Karpas-422 (cell line): ENCODE results near the gene WAC. TPM values are rescaled to one million over a fixed set of nuclear protein-coding genes. Genes with fewer than 3 reads are reported as not detected.

Experiments
- DNase-seq: peaks from one replicate; pipeline ENCODE4 v3.0.0-alpha.2; 2015
- H2AFZ ChIP-seq: fragments of 200-600 bp; sonication (generic); 2 replicates; pipeline ENCODE4 v1.6.1; 2014; ENCODE audit warnings: antibody characterized with exemption, low read length, mixed read lengths
- H3K27ac ChIP-seq: fragments of 200-600 bp; sonication (generic); 2 replicates; pipeline ENCODE4 v1.5.1; 2014; ENCODE audit warnings: mild to moderate bottlenecking, low read length, moderate library complexity
- H3K27me3 ChIP-seq: fragments of 200-600 bp; sonication (generic); 2 replicates; pipeline ENCODE4 v1.6.1; 2014; ENCODE audit warnings: low read length, mixed read lengths
- H3K36me3 ChIP-seq: fragments of 200-600 bp; sonication (generic); 2 replicates; pipeline ENCODE4 v1.6.1; 2014; ENCODE audit warnings: low read length, mixed read lengths; ENCODE audit not compliant: insufficient read depth
- H3K4me1 ChIP-seq: fragments of 200-600 bp; sonication (generic); 2 replicates; pipeline ENCODE4 v1.6.1; 2014; ENCODE audit warnings: mild to moderate bottlenecking, low read length, mixed read lengths
- H3K4me2 ChIP-seq: fragments of 200-600 bp; sonication (generic); 2 replicates; pipeline ENCODE4 v1.6.1; 2014; ENCODE audit warnings: low read length, low read depth, mild to moderate bottlenecking; ENCODE audit not compliant: poor library complexity, severe bottlenecking
- H3K4me3 ChIP-seq: fragments of 200-600 bp; sonication (generic); 2 replicates; pipeline ENCODE4 v1.5.1; 2014; ENCODE audit warnings: mild to moderate bottlenecking, antibody characterized with exemption, low read length, mixed read lengths
- H3K79me2 ChIP-seq: fragments of 200-600 bp; sonication (generic); 2 replicates; pipeline ENCODE4 v1.6.1; 2014; ENCODE audit warnings: mild to moderate bottlenecking, low read length, mixed read lengths
- H3K9ac ChIP-seq: fragments of 200-600 bp; sonication (generic); 2 replicates; pipeline ENCODE4 v1.6.0; 2014; ENCODE audit warnings: low read length
- H3K9me2 ChIP-seq: fragments of 200-600 bp; sonication (generic), shearing (Covaris generic); replicated peaks from 2 replicates; pipeline ENCODE4 v1.6.0; 2014; ENCODE audit warnings: mild to moderate bottlenecking, low read length, moderate library complexity; ENCODE audit not compliant: insufficient read depth
- H3K9me3 ChIP-seq: fragments of 300-700, 200-600 bp; sonication (generic); 2 replicates; pipeline ENCODE4 v1.6.1; 2014; ENCODE audit warnings: low read length, mixed read lengths
- H4K20me1 ChIP-seq: fragments of 200-600 bp; sonication (generic); 2 replicates; pipeline ENCODE4 v1.6.1; 2014; ENCODE audit warnings: mild to moderate bottlenecking, antibody characterized with exemption, low read length, low read depth; ENCODE audit not compliant: insufficient read depth
- total RNA-seq: library from RNA; depleted of rRNA; stranded (reverse); fragments of >200 nt; shearing (Covaris generic); gene quantifications from 2 replicates; pipeline ENCODE4 v1.2.3, GENCODE V29; 2014; ENCODE audit warnings: low replicate concordance

The WAC gene
- total RNA-seq, 1 experiment from 2014 or later: 156 TPM

DNA sequence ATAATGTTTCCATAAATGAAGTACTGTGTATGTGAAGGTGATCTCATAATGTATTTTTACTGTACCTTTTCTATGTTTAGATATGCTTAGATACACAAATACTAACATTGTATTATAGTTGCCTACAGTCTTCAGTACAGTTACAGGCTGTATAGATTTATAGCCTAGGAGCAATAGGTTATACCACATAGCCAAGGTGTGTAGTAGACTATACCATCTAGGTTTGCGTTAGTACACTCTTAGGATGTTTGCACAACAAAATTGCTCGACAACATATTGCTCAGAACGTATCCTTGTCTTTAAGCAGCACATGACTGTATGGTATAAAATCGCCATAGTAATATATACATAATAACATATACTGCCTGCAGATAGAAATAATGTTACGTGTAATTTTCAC lies 42.9 kb downstream of the WAC start:
- peaks cover 100% of the 10 kb centered on the region for H3K79me2 ChIP-seq
- peaks cover 43% of the 10 kb centered on the region; the same call in 1 of the 2 replicates for H3K36me3 ChIP-seq
- no peak overlapping the region for H3K4me3 ChIP-seq
- H3K27ac ChIP-seq: no peak overlapping the region
- no peak overlapping the region for H2AFZ ChIP-seq
- H3K9ac ChIP-seq: no peak overlapping the region
- H3K9me3 ChIP-seq: no peaks in the 10 kb centered on the region
- H3K4me1 ChIP-seq: peaks cover 30% of the 10 kb centered on the region
- H3K9me2 ChIP-seq: no peaks in the 10 kb centered on the region
- no peak for DNase-seq
- H4K20me1 ChIP-seq: peaks cover 78% of the 10 kb centered on the region
- no peaks in the 10 kb centered on the region for H3K27me3 ChIP-seq
- no peak overlapping the region for H3K4me2 ChIP-seq

DNA sequence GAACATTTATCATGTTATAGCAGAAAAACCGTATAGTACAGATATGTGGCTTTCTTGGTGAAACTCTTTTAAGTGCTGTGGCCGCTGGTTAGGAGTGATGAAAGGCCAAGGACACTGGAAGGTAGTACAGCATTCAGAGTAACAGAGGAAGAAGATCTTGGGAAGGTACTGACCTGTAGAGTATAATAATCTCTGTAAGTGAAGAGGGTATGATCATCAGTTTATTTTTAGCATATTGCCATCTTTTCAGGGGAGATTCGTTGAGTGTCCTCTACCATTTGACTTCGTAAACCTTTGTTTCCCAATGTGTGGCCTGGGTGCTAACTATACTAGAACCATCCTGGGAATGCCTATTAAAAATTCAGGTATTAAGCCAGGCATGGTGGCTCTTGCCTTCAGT lies 44.6 kb downstream of the WAC start:
- Histone ChIP-seq H3K9ac (no peak overlapping the region), H3K27me3 (no peaks in the 10 kb centered on the region), H3K9me3 (no peaks in the 10 kb centered on the region), H3K27ac (no peak overlapping the region), H3K4me1 (peaks cover 25% of the 10 kb centered on the region), H4K20me1 (peaks cover 72% of the 10 kb centered on the region), H3K36me3 (peaks cover 40% of the 10 kb centered on the region; the same call in 1 of the 2 replicates), H3K9me2 (no peaks in the 10 kb centered on the region), H3K4me2 (no peak overlapping the region), H2AFZ (no peak overlapping the region), H3K4me3 (no peak overlapping the region), H3K79me2 (peaks cover 100% of the 10 kb centered on the region)
- no peak for DNase-seq

DNA sequence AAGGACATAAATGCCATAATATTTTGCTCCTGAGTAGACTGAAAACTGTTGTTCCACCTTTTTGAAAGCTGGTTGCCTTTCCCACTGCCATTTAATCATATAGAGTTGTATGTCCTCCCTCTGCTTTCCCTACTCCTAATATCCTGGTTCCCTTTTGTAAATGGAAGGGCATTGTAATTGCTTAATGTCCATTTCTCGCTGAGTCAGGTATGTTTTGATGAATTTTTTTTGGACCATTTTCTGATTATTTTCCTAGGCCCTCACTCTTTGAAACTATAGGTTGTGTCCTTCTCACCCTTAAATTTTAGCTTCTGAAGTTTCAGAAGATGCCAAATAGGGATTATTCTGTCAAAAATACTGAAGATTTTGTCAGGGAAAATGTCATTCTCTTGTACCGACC lies 45.5 kb downstream of the WAC start:
- H3K4me1 ChIP-seq: peaks cover 18% of the 10 kb centered on the region
- H3K27me3 ChIP-seq: no peaks in the 10 kb centered on the region
- peaks cover 43% of the 10 kb centered on the region; the same call in 1 of the 2 replicates for H3K36me3 ChIP-seq
- H3K9ac ChIP-seq: no peak overlapping the region
- H3K4me2 ChIP-seq: no peak overlapping the region
- H3K9me2 ChIP-seq: no peaks in the 10 kb centered on the region
- peaks cover 68% of the 10 kb centered on the region for H4K20me1 ChIP-seq
- no peak overlapping the region for H3K27ac ChIP-seq
- no peak overlapping the region for H3K4me3 ChIP-seq
- H2AFZ ChIP-seq: no peak overlapping the region
- H3K9me3 ChIP-seq: no peaks in the 10 kb centered on the region
- DNase-seq: no peak
- H3K79me2 ChIP-seq: peaks cover 100% of the 10 kb centered on the region

DNA sequence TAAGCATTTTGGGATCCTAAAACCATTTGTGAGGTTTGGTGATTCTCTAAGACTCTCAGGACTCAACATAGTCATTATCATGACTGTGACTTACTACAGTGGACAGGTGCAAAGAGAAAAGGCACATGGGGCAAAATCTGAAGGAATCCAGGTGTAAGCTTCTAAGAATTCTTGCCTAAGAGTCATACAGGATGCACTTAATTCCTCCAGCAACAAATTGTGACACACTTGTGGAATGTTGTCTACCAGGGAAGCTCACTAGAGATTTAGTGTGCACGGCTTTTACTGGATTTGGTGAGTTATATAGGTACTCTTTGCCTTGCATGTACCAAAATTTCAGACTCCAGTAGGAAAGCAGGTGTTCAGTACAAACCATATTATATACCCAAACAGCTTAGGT lies 47.9 kb downstream of the WAC start:
- Histone ChIP-seq H3K27me3 (no peaks in the 10 kb centered on the region), H2AFZ (no peak overlapping the region), H3K36me3 (peaks cover 59% of the 10 kb centered on the region; the same call in 1 of the 2 replicates), H3K4me3 (no peak overlapping the region), H3K9me2 (no peaks in the 10 kb centered on the region), H4K20me1 (peaks cover 60% of the 10 kb centered on the region), H3K9ac (no peak overlapping the region), H3K27ac (no peak overlapping the region), H3K4me2 (no peak overlapping the region), H3K79me2 (peaks cover 100% of the 10 kb centered on the region), H3K4me1 (no peaks in the 10 kb centered on the region), H3K9me3 (no peaks in the 10 kb centered on the region)
- no peak for DNase-seq

DNA sequence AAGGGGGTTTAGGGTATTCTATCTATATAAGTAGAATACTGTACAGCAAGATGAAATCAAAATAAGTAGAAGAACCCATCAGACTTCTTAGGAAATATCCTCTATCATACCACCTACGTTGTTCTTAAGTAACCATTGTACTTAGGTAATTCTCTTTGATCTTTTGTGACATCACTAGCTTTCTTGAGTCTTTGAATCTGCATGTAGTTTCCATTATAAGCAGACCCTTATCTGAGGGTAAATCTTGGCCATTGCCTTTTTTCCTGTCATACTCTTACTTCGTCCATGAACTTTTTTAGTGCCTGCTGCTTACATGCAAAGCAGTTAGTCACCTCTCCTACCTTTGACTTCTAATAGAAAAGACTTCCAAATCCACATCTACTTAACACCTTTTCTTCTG lies 49.0 kb downstream of the WAC start:
- H3K4me3 ChIP-seq: no peak overlapping the region
- DNase-seq: no peak
- H3K79me2 ChIP-seq: peaks cover 100% of the 10 kb centered on the region
- no peaks in the 10 kb centered on the region for H3K27me3 ChIP-seq
- no peak overlapping the region for H3K4me2 ChIP-seq
- peaks cover 63% of the 10 kb centered on the region; the same call in 1 of the 2 replicates for H3K36me3 ChIP-seq
- H3K27ac ChIP-seq: no peak overlapping the region
- no peaks in the 10 kb centered on the region for H3K9me2 ChIP-seq
- no peak overlapping the region for H2AFZ ChIP-seq
- H3K9me3 ChIP-seq: no peaks in the 10 kb centered on the region
- no peak overlapping the region for H3K9ac ChIP-seq
- H3K4me1 ChIP-seq: no peaks in the 10 kb centered on the region
- H4K20me1 ChIP-seq: peaks cover 54% of the 10 kb centered on the region

DNA sequence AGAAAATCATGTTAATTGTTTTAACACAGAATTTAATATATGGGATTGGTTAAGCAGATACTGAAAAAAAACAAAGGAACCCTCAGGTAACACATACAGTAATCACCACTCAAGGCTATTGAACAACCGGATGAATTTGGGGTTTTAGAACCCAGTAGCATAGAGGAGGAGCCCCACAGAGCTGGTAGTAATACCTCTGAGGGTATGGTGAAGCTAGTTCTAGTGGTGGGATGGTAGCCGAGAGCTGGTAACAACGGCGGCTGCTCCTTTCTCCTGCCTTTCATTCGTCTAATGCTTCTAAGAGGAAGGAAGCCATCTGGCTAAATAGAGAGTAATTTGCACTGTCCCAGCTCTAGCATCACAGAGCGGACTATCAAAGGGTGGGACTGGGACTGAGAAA lies 52.2 kb downstream of the WAC start:
- H3K27ac ChIP-seq: no peak overlapping the region
- H3K9me2 ChIP-seq: no peaks in the 10 kb centered on the region
- no peak for DNase-seq
- no peaks in the 10 kb centered on the region for H3K4me1 ChIP-seq
- no peak overlapping the region for H3K4me2 ChIP-seq
- H3K9me3 ChIP-seq: no peaks in the 10 kb centered on the region
- peaks cover 100% of the 10 kb centered on the region for H3K79me2 ChIP-seq
- H3K27me3 ChIP-seq: no peaks in the 10 kb centered on the region
- H2AFZ ChIP-seq: no peak overlapping the region
- H3K4me3 ChIP-seq: no peak overlapping the region
- H3K36me3 ChIP-seq: peaks cover 80% of the 10 kb centered on the region
- no peak overlapping the region for H3K9ac ChIP-seq
- H4K20me1 ChIP-seq: peaks cover 47% of the 10 kb centered on the region

DNA sequence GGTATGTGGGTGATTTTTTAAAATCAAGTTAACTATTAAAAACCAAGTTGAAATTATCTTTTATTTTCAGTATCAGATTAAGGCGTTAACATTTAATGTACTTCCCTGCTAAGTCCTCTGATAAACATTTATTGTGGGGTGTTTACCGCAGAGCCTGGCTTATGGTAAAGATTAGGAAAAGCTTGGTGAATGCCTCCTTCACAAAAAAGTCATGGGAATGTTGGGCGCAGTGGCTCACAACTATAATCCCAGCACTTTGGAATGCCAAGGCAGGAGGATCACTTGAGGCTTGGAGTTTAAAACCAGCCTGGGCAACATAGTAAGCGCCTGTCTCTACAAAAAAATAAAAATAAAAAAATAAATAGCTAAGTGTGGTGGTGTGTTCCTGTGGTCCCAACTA lies 53.3 kb downstream of the WAC start:
- no peaks in the 10 kb centered on the region for H3K9me3 ChIP-seq
- H2AFZ ChIP-seq: no peak overlapping the region
- H3K79me2 ChIP-seq: peaks cover 100% of the 10 kb centered on the region
- H3K9ac ChIP-seq: no peak overlapping the region
- peaks cover 42% of the 10 kb centered on the region for H4K20me1 ChIP-seq
- H3K27ac ChIP-seq: no peak overlapping the region
- no peak overlapping the region for H3K4me2 ChIP-seq
- DNase-seq: no peak
- peaks cover 83% of the 10 kb centered on the region for H3K36me3 ChIP-seq
- no peaks in the 10 kb centered on the region for H3K9me2 ChIP-seq
- no peak overlapping the region for H3K4me3 ChIP-seq
- H3K27me3 ChIP-seq: no peaks in the 10 kb centered on the region
- H3K4me1 ChIP-seq: no peaks in the 10 kb centered on the region

DNA sequence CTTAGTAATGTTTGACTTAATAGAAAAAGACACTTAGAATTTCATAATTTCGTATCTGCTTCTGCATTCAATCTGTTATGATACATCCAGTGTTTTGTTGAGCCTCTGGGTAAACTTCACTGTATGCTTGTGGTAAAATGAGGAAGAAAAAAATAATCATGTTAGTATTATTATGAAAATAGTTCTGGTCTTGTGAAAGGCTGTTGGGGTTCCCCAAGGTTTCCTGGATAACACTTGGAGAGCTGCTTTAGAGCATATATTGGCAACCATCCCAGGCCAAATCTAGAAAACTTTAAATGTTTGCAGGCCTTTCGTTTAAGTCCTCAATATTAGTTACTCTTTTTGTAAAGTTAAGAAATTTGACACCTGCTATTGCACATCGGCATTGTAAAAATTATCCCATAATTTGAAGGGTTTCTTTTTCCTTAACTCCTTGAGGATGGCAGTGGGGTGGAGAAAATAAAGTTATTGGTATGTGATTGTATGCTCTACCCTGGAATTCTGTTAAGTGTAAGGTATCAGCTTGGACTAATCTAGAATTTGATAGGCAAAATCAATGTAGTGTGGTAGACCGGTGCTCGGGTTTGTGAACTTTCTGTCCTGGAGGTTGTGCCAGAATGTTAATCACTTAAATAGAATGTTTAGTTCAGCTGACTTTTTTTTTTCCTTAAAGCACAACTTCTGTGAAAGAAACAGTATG lies 54.5 kb downstream of the WAC start:
- Histone ChIP-seq H4K20me1 (peaks cover 42% of the 10 kb centered on the region), H3K27me3 (no peaks in the 10 kb centered on the region), H3K36me3 (peaks cover 87% of the 10 kb centered on the region), H3K4me2 (no peak overlapping the region), H2AFZ (no peak overlapping the region), H3K9me2 (no peaks in the 10 kb centered on the region), H3K9ac (no peak overlapping the region), H3K27ac (no peak overlapping the region), H3K4me3 (no peak overlapping the region), H3K79me2 (peaks cover 100% of the 10 kb centered on the region), H3K4me1 (no peaks in the 10 kb centered on the region), H3K9me3 (no peaks in the 10 kb centered on the region)
- DNase-seq: no peak
